ENCODE data around the gene CLCN4.

The CLCN4 gene

DNA sequence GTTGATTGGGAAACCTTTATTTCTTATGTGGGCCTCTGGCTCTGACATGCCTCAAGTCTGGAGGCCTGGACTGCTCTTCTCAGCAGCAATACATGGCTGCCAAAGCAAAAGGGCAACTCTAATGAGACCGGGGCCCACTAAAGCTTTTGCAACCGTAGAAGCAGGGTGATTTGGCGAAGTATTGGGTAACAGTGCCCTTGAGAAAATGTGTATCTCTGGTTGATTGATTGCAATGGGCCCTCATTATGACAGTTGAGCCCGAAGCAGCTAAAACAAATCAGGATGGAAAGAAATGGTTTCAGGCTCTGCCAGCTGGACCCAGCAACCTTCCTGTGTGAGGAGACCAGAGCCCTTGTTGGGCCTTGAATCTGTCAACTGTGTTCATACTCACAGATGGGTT lies 73.4 kb downstream of the CLCN4 start:
- TF ChIP-seq, protein P1, sequence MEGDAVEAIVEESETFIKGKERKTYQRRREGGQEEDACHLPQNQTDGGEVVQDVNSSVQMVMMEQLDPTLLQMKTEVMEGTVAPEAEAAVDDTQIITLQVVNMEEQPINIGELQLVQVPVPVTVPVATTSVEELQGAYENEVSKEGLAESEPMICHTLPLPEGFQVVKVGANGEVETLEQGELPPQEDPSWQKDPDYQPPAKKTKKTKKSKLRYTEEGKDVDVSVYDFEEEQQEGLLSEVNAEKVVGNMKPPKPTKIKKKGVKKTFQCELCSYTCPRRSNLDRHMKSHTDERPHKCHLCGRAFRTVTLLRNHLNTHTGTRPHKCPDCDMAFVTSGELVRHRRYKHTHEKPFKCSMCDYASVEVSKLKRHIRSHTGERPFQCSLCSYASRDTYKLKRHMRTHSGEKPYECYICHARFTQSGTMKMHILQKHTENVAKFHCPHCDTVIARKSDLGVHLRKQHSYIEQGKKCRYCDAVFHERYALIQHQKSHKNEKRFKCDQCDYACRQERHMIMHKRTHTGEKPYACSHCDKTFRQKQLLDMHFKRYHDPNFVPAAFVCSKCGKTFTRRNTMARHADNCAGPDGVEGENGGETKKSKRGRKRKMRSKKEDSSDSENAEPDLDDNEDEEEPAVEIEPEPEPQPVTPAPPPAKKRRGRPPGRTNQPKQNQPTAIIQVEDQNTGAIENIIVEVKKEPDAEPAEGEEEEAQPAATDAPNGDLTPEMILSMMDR (IDR thresholded peaks at IDR 0.05): no peak
- H3K27ac ChIP-seq: no peak overlapping the region
- H3K4me2 ChIP-seq (ENCODE audit: low read length): no peak overlapping the region
- H3K27me3 ChIP-seq (ENCODE audit: control insufficient read depth, insufficient read depth, low read length): no peaks in the 10 kb centered on the region
- no peaks in the 10 kb centered on the region for H3K4me1 ChIP-seq
- no peak overlapping the region for H3K4me3 ChIP-seq (ENCODE audit: low read depth, low read length)
- no peak overlapping the region for H2AFZ ChIP-seq
- no peaks in the 10 kb centered on the region for H3K9me3 ChIP-seq (ENCODE audit: control insufficient read depth, low read length)
- H3K9ac ChIP-seq: no peak overlapping the region
- H3K36me3 ChIP-seq (ENCODE audit: control insufficient read depth, insufficient read depth, low read length): no peaks in the 10 kb centered on the region
- H3K79me2 ChIP-seq: no peaks in the 10 kb centered on the region

DNA sequence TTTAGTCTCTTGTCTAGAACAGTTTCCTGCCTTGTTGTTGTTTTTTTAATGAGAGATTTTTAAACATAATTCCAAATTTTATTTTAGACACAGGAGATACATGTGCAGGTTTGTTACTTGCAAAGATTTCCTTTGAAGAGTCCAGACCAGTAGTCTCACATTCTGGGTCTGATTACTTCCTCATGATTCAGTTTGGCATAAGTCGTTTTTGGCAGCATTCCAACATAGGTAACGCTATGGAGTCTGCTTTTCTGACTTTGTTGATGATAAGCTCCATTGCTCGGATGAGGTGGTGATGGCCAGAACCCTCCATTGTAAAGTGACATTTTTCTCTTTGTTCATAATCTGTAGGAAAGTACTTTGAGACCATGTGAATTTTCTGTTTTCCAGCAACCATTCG lies 74.7 kb downstream of the CLCN4 start:
- no peaks in the 10 kb centered on the region for H3K79me2 ChIP-seq
- no peak overlapping the region for H3K27ac ChIP-seq
- H3K27me3 ChIP-seq (ENCODE audit: control insufficient read depth, insufficient read depth, low read length): no peaks in the 10 kb centered on the region
- no peaks in the 10 kb centered on the region for H3K36me3 ChIP-seq (ENCODE audit: control insufficient read depth, insufficient read depth, low read length)
- no peak overlapping the region for H3K4me3 ChIP-seq (ENCODE audit: low read depth, low read length)
- no peak overlapping the region for H2AFZ ChIP-seq
- no peaks in the 10 kb centered on the region for H3K9me3 ChIP-seq (ENCODE audit: control insufficient read depth, low read length)
- TF ChIP-seq, protein P1 (IDR thresholded peaks at IDR 0.05): no peak
- no peak overlapping the region for H3K4me2 ChIP-seq (ENCODE audit: low read length)
- no peak overlapping the region for H3K9ac ChIP-seq
- H3K4me1 ChIP-seq: no peaks in the 10 kb centered on the region

DNA sequence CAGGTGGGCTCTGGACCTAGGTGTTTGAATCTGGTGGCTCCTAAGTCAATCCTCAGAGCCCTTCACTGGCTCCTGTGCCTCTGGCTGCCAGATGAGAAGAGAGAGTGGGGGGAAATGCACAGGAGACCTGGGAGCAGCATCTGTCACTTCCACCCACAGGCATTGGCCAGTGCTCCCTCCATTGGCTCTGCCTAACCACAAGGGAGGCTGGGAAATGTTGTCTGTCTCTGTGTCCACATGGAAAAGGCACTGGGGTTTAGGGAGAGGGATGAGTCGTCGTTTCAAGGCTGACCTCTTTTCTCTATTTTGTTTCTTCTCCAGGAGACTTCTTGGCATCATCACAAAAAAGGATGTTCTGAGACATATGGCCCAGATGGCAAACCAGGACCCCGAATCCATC lies 76.4 kb downstream of the CLCN4 start:
- no peaks in the 10 kb centered on the region for H3K36me3 ChIP-seq (ENCODE audit: control insufficient read depth, insufficient read depth, low read length)
- H3K79me2 ChIP-seq: no peaks in the 10 kb centered on the region
- H3K27me3 ChIP-seq (ENCODE audit: control insufficient read depth, insufficient read depth, low read length): no peaks in the 10 kb centered on the region
- no peak overlapping the region for H3K9ac ChIP-seq
- no peak overlapping the region for H2AFZ ChIP-seq
- H3K4me1 ChIP-seq: no peaks in the 10 kb centered on the region
- TF ChIP-seq, protein P1 (IDR thresholded peaks at IDR 0.05): no peak
- no peaks in the 10 kb centered on the region for H3K9me3 ChIP-seq (ENCODE audit: control insufficient read depth, low read length)
- no peak overlapping the region for H3K4me2 ChIP-seq (ENCODE audit: low read length)
- no peak overlapping the region for H3K27ac ChIP-seq
- H3K4me3 ChIP-seq (ENCODE audit: low read depth, low read length): no peak overlapping the region

DNA sequence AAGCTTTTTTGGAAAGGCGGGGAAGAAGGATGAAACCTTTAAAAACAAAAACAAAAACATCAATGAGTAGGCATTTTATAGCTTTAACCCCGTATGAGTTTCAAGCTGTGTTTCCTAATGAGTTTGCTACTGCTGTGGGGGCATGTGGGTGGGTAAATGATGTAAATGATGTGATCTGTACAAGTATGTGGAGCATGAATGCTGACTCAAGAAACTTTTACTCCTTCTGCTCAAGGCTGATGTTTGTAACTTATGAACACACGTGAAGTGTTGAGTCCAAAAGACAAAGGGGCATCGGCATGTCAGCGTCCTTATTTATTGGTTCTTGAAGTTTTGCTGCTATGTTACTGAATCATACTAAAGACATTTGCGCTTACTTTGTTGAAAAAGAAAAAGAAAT lies 76.9 kb downstream of the CLCN4 start:
- Histone ChIP-seq H3K4me1 (no peaks in the 10 kb centered on the region), H3K4me2 (ENCODE audit: low read length) (no peak overlapping the region), H3K4me3 (ENCODE audit: low read depth, low read length) (no peak overlapping the region), H3K36me3 (ENCODE audit: control insufficient read depth, insufficient read depth, low read length) (no peaks in the 10 kb centered on the region), H3K79me2 (no peaks in the 10 kb centered on the region), H2AFZ (no peak overlapping the region), H3K9ac (no peak overlapping the region), H3K9me3 (ENCODE audit: control insufficient read depth, low read length) (no peaks in the 10 kb centered on the region), H3K27ac (no peak overlapping the region), H3K27me3 (ENCODE audit: control insufficient read depth, insufficient read depth, low read length) (no peaks in the 10 kb centered on the region)
- TF ChIP-seq, protein P1 (IDR thresholded peaks at IDR 0.05): no peak

DNA sequence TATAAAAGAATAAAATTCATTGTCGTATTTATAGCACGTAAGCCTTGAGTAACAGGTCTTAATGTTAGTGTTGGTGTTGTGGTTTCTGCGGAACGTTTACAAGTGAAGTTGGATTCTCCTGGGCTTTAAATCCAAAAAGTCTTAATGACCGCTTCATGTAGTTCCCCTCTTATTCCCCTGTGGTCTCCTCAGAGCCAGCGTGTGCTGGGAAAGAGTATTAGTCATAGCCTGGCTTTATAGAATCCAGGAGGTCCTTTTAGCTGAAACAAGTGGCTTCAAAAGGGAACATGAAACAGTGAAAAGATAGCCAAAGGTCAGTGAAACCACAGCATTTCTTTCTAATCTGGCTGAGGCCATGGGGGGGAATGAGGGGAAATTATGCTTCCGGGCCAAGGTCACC lies 79.1 kb downstream of the CLCN4 start:
- Histone ChIP-seq H3K9ac (no peak overlapping the region), H3K4me3 (ENCODE audit: low read depth, low read length) (no peak overlapping the region), H3K9me3 (ENCODE audit: control insufficient read depth, low read length) (no peaks in the 10 kb centered on the region), H3K36me3 (ENCODE audit: control insufficient read depth, insufficient read depth, low read length) (no peaks in the 10 kb centered on the region), H3K79me2 (no peaks in the 10 kb centered on the region), H3K27ac (no peak overlapping the region), H2AFZ (no peak overlapping the region), H3K27me3 (ENCODE audit: control insufficient read depth, insufficient read depth, low read length) (no peaks in the 10 kb centered on the region), H3K4me1 (no peaks in the 10 kb centered on the region), H3K4me2 (ENCODE audit: low read length) (no peak overlapping the region)
- TF ChIP-seq, protein P1 (IDR thresholded peaks at IDR 0.05): no peak

All from parathyroid adenoma (tissue), 2 donors.